ENCODE measurements around the gene LPP.

GRCh38 chr3:188728371-188728896 is 574.5 kb downstream of the LPP start:
- TF ChIP-seq POLR2AphosphoS5 (IDR thresholded peaks at IDR 0.05; ENCODE audit: borderline replicate concordance, low read depth, low read length) (no peak), EZH2 (IDR thresholded peaks at IDR 0.05) (no peak), FOXP2 (optimal IDR thresholded peaks at IDR 0.05; ENCODE audit: control extremely low read depth, extremely low read length, insufficient read depth) (no peak)

Data from SK-N-MC (cell line).